GM12865 (cell line): Measurements from ENCODE around the gene LPP.

Experiments
- DNase-seq: peaks from one replicate; pipeline ENCODE4 v3.0.0; 2010; ENCODE audit warnings: low read depth
- H3K4me3 ChIP-seq: 2 replicates; pipeline ENCODE4 v1.5.1; 2011; ENCODE audit warnings: mild to moderate bottlenecking, low read depth, low read length, control low read depth
- CTCF ChIP-seq: IDR thresholded peaks from 2 replicates; pipeline ENCODE4 v1.5.1; 2011; ENCODE audit warnings: low read length, control low read depth, low read depth, inconsistent platforms; ENCODE audit not compliant: insufficient read depth; ENCODE audit errors: missing control alignments

Gene LPP

DNA sequence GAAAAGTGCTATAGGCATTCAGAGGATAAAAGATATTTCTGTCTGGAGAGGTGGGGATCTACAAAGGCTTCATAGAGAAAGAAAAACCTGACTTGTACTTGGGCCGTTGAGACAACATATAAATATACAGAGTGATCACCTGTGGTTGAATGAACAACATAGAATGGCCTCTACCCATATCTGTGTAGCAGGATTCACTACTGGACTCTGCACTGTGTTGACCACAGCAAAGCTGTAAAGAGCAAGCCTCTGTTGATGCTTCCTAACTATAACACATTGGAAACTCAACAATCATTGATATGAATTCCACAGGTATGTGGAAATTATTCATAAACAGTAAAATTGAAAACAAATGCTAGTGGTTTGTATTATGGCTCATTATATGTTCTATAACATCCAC, 19.1 kb upstream of the LPP start:
- DNase-seq, result no peak
- H3K4me3 ChIP-seq, result no peak overlapping the region
- no peak for TF ChIP-seq CTCF

GRCh38 chr3:188135271-188135670, 18.7 kb upstream of the LPP start:
- DNase-seq, result no peak
- H3K4me3 ChIP-seq, result no peak overlapping the region
- no peak for TF ChIP-seq CTCF

DNA sequence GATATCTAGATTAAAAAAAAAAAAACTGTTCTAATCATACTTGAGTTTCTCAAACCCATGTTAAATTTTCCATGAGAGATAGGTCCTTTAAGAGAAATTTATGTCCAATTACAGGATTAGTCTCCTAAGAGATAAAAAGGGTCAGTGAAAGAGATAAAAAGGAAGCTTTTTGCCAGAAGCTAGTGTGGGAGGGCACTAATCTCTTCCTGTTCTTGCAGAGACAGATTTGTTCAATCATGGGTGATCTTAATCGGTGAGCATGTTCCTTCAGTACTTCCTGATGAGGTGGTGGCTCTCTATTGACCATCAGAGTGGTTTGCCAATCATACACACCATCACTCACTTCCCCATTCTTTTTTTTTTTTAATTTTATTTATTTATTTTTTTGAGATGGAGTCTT, 16.9 kb upstream of the LPP start:
- TF ChIP-seq CTCF, result no peak
- no peak overlapping the region for H3K4me3 ChIP-seq
- DNase-seq, result no peak

DNA sequence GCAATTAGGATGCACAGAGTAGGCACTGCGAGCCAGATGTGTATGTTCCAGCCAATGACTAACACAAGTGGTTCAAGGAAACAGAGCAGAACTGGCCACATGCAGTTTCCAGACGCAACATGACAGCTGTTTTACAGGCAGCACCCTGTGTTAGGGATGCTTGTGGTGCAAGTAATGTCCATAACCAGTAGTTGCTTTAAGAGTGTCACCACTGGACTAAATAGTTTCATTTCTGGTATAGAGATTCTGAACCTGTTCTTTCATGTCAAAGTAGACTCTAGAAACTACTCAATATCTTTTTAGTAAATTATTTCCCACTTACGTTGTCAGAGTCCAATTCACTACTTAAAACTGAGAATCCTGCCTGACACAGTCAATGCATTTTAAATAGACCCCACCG, 14.5 kb upstream of the LPP start:
- peak; percentile 7 for DNase-seq
- no peak for TF ChIP-seq CTCF
- no peak overlapping the region for H3K4me3 ChIP-seq

- no peak for TF ChIP-seq CTCF
- no peak for DNase-seq
- H3K4me3 ChIP-seq, result no peak overlapping the region
Measured at GRCh38 chr3:188146219-188146618, 7.7 kb upstream of the LPP start.

DNA sequence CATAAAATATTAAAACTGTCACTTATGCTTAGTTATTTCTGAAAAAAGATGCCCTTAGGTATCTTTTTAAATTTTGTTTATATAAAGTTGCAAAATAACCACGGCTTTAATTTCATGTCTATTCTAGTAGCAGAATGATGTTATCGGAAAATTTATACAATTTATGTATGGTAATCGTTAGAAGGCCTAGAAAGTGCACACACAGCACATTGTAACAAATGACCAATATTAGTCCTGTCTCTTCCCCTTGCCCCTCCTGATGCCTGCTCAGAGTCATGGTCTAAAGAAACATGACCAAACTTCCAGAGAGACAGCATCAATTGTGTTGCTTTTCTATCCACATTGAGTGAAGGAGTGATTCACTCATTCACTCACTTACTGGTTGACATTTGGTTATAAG, 6.2 kb upstream of the LPP start:
- H3K4me3 ChIP-seq, result no peak overlapping the region
- no peak for DNase-seq
- no peak for TF ChIP-seq CTCF

GRCh38 chr3:188148318-188148717, 5.6 kb upstream of the LPP start:
- TF ChIP-seq CTCF, result no peak
- DNase-seq, result no peak
- H3K4me3 ChIP-seq, result no peak overlapping the region
